ENCODE results near the gene SLC4A1AP.

Gene SLC4A1AP

DNA sequence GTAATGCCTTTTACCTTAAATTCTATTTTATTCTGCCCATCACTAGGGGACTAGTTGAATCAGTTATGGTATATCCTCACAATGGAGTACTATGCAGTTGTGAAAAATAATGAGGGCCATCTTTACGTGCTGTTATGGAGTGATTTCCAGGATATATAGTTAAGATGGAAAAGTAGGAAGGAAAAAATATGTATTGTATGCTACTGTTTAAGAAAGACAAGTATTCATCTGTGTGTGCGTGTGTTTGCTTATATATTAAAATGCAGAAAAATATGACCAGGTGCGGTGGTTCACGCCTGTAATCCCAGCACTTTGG is 75.3 kb downstream of the SLC4A1AP start:
- H3K9me3 Mint-ChIP-seq, result peaks cover 21% of the 10 kb centered on the region
- peaks cover 6% of the 10 kb centered on the region for H3K27me3 Mint-ChIP-seq (ENCODE audit: low read depth)
- no peaks in the 10 kb centered on the region for H3K36me3 Mint-ChIP-seq (ENCODE audit: low read depth)
- H3K4me1 Mint-ChIP-seq, result peaks cover 9% of the 10 kb centered on the region
- H3K4me3 Mint-ChIP-seq, result no peak overlapping the region
- no peak for TF ChIP-seq CTCF (IDR thresholded peaks at IDR 0.05; ENCODE audit: unreplicated experiment in 3 of 3)
- H3K27ac Mint-ChIP-seq, result no peak overlapping the region

DNA sequence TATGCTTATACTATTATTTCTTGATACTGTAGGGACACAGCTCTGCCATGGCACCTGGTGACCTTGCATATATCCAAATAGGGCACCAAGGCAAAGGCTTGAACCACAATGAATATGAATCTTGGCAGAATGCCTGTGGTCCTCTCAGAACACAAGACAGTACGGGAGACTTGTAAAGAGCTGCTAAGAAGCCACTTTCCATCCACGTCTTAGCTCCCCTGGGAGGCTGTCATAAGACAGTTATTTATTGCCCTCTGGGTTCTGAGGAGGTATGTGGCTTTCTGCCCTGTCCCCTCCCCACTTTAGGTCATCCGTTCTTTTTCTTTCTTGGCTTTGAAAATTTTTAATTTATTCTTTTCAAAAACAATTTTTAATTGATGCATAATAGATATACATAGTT is 78.0 kb downstream of the SLC4A1AP start:
- Mint-ChIP-seq H3K9me3 (peaks cover 32% of the 10 kb centered on the region), H3K4me1 (peaks cover 4% of the 10 kb centered on the region), H3K36me3 (ENCODE audit: low read depth) (no peaks in the 10 kb centered on the region), H3K4me3 (no peak overlapping the region), H3K27me3 (ENCODE audit: low read depth) (peaks cover 7% of the 10 kb centered on the region), H3K27ac (no peak overlapping the region)
- no peak for TF ChIP-seq CTCF (IDR thresholded peaks at IDR 0.05; ENCODE audit: unreplicated experiment in 3 of 3)

GRCh38 chr2:27742571-27742970 is 78.9 kb downstream of the SLC4A1AP start:
- Mint-ChIP-seq H3K27me3 (ENCODE audit: low read depth) (peaks cover 4% of the 10 kb centered on the region), H3K4me3 (no peak overlapping the region), H3K4me1 (no peaks in the 10 kb centered on the region)

More at GRCh38 chr2:27742571-27742970, 78.9 kb downstream of the SLC4A1AP start:
- TF ChIP-seq CTCF (IDR thresholded peaks at IDR 0.05; ENCODE audit: unreplicated experiment in 3 of 3), result no peak
- no peak overlapping the region for H3K27ac Mint-ChIP-seq
- H3K9me3 Mint-ChIP-seq, result peaks cover 32% of the 10 kb centered on the region
- no peaks in the 10 kb centered on the region for H3K36me3 Mint-ChIP-seq (ENCODE audit: low read depth)

Data from nephron (organoid).